ENCODE data around the gene MGA.

MGA gene

GRCh38 chr15:41814534-41814933, 154.3 kb downstream of the MGA start:
- no peak overlapping the region for H3K4me3 ChIP-seq (ENCODE audit: low read length)
- no peaks in the 10 kb centered on the region for H4K20me1 ChIP-seq (ENCODE audit: control insufficient read depth, insufficient read depth, low read depth, low read length)
- H3K27me3 ChIP-seq (ENCODE audit: control insufficient read depth, low read length): no peaks in the 10 kb centered on the region
- H3F3A ChIP-seq (ENCODE audit: control insufficient read depth, insufficient read depth): no peaks in the 10 kb centered on the region
- H3K9me2 ChIP-seq (replicated peaks; ENCODE audit: control insufficient read depth, low read length): no peaks in the 10 kb centered on the region
- H3K36me3 ChIP-seq (ENCODE audit: control insufficient read depth, low read length): no peaks in the 10 kb centered on the region
- peaks cover 9% of the 10 kb centered on the region for H3K4me1 ChIP-seq (ENCODE audit: control insufficient read depth, low read length)
- no peak overlapping the region for H3K27ac ChIP-seq (ENCODE audit: low read depth, low read length)
- no peak overlapping the region for H3K4me2 ChIP-seq (ENCODE audit: low read length)
- TF ChIP-seq CTCF (IDR thresholded peaks at IDR 0.05; ENCODE audit: low read depth, low read length, poor library complexity, severe bottlenecking) (no peak), EZH2phosphoT487 (IDR thresholded peaks at IDR 0.05; ENCODE audit: borderline replicate concordance, low read length) (no peak)
- H3K79me2 ChIP-seq (ENCODE audit: control insufficient read depth, low read length): no peaks in the 10 kb centered on the region
- no peaks in the 10 kb centered on the region for H3K9me3 ChIP-seq (ENCODE audit: control insufficient read depth, insufficient read depth, low read length)

- Histone ChIP-seq H3K79me2 (ENCODE audit: control insufficient read depth, low read length) (no peaks in the 10 kb centered on the region), H3K9me2 (replicated peaks; ENCODE audit: control insufficient read depth, low read length) (no peaks in the 10 kb centered on the region), H3K9me3 (ENCODE audit: control insufficient read depth, insufficient read depth, low read length) (no peaks in the 10 kb centered on the region), H3K4me1 (ENCODE audit: control insufficient read depth, low read length) (no peaks in the 10 kb centered on the region), H4K20me1 (ENCODE audit: control insufficient read depth, insufficient read depth, low read depth, low read length) (no peaks in the 10 kb centered on the region), H3K4me3 (ENCODE audit: low read length) (no peak overlapping the region), H3F3A (ENCODE audit: control insufficient read depth, insufficient read depth) (no peaks in the 10 kb centered on the region), H3K36me3 (ENCODE audit: control insufficient read depth, low read length) (no peaks in the 10 kb centered on the region), H3K4me2 (ENCODE audit: low read length) (no peak overlapping the region), H3K27ac (ENCODE audit: low read depth, low read length) (no peak overlapping the region), H3K27me3 (ENCODE audit: control insufficient read depth, low read length) (no peaks in the 10 kb centered on the region)
- TF ChIP-seq CTCF (IDR thresholded peaks at IDR 0.05; ENCODE audit: low read depth, low read length, poor library complexity, severe bottlenecking): no peak
- TF ChIP-seq EZH2phosphoT487 (IDR thresholded peaks at IDR 0.05; ENCODE audit: borderline replicate concordance, low read length): no peak
These were observed 156.6 kb downstream of the MGA start for GRCh38 chr15:41816788-41817187.

- no peak for TF ChIP-seq EZH2phosphoT487 (IDR thresholded peaks at IDR 0.05; ENCODE audit: borderline replicate concordance, low read length)
- no peak for TF ChIP-seq CTCF (IDR thresholded peaks at IDR 0.05; ENCODE audit: low read depth, low read length, poor library complexity, severe bottlenecking)
- Histone ChIP-seq H3K36me3 (ENCODE audit: control insufficient read depth, low read length) (no peaks in the 10 kb centered on the region), H3K9me3 (ENCODE audit: control insufficient read depth, insufficient read depth, low read length) (no peaks in the 10 kb centered on the region), H3K9me2 (replicated peaks; ENCODE audit: control insufficient read depth, low read length) (no peaks in the 10 kb centered on the region), H4K20me1 (ENCODE audit: control insufficient read depth, insufficient read depth, low read depth, low read length) (no peaks in the 10 kb centered on the region), H3K27ac (ENCODE audit: low read depth, low read length) (no peak overlapping the region), H3K27me3 (ENCODE audit: control insufficient read depth, low read length) (no peaks in the 10 kb centered on the region), H3K79me2 (ENCODE audit: control insufficient read depth, low read length) (no peaks in the 10 kb centered on the region), H3K4me2 (ENCODE audit: low read length) (no peak overlapping the region), H3K4me3 (ENCODE audit: low read length) (no peak overlapping the region), H3F3A (ENCODE audit: control insufficient read depth, insufficient read depth) (no peaks in the 10 kb centered on the region), H3K4me1 (ENCODE audit: control insufficient read depth, low read length) (no peaks in the 10 kb centered on the region)
These were observed 157.1 kb downstream of the MGA start for GRCh38 chr15:41817327-41817726.

- no peak for TF ChIP-seq CTCF (IDR thresholded peaks at IDR 0.05; ENCODE audit: low read depth, low read length, poor library complexity, severe bottlenecking)
- no peak for TF ChIP-seq EZH2phosphoT487 (IDR thresholded peaks at IDR 0.05; ENCODE audit: borderline replicate concordance, low read length)
- Histone ChIP-seq H3K9me2 (replicated peaks; ENCODE audit: control insufficient read depth, low read length) (no peaks in the 10 kb centered on the region), H3K36me3 (ENCODE audit: control insufficient read depth, low read length) (no peaks in the 10 kb centered on the region), H3K27ac (ENCODE audit: low read depth, low read length) (no peak overlapping the region), H3K4me3 (ENCODE audit: low read length) (no peak overlapping the region), H3K4me1 (ENCODE audit: control insufficient read depth, low read length) (no peaks in the 10 kb centered on the region), H3K9me3 (ENCODE audit: control insufficient read depth, insufficient read depth, low read length) (no peaks in the 10 kb centered on the region), H3F3A (ENCODE audit: control insufficient read depth, insufficient read depth) (no peaks in the 10 kb centered on the region), H3K27me3 (ENCODE audit: control insufficient read depth, low read length) (no peaks in the 10 kb centered on the region), H4K20me1 (ENCODE audit: control insufficient read depth, insufficient read depth, low read depth, low read length) (no peaks in the 10 kb centered on the region), H3K79me2 (ENCODE audit: control insufficient read depth, low read length) (no peaks in the 10 kb centered on the region), H3K4me2 (ENCODE audit: low read length) (no peak overlapping the region)
These were observed 157.6 kb downstream of the MGA start for GRCh38 chr15:41817781-41818180.

All from DOHH2 (cell line).